Stimulated activated CD4-positive, alpha-beta T cell treated with anti-CD3 and anti-CD28 coated beads, Interleukin-2, amount 100 ng/mL, for 4 hours (primary cell): ENCODE results near the gene ITGBL1.

Experiments
- DNase-seq: peaks from one replicate; pipeline ENCODE4 v3.0.0-alpha.2; 2020; ENCODE audit warnings: low read depth

ITGBL1 gene, protein sequence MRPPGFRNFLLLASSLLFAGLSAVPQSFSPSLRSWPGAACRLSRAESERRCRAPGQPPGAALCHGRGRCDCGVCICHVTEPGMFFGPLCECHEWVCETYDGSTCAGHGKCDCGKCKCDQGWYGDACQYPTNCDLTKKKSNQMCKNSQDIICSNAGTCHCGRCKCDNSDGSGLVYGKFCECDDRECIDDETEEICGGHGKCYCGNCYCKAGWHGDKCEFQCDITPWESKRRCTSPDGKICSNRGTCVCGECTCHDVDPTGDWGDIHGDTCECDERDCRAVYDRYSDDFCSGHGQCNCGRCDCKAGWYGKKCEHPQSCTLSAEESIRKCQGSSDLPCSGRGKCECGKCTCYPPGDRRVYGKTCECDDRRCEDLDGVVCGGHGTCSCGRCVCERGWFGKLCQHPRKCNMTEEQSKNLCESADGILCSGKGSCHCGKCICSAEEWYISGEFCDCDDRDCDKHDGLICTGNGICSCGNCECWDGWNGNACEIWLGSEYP

DNA sequence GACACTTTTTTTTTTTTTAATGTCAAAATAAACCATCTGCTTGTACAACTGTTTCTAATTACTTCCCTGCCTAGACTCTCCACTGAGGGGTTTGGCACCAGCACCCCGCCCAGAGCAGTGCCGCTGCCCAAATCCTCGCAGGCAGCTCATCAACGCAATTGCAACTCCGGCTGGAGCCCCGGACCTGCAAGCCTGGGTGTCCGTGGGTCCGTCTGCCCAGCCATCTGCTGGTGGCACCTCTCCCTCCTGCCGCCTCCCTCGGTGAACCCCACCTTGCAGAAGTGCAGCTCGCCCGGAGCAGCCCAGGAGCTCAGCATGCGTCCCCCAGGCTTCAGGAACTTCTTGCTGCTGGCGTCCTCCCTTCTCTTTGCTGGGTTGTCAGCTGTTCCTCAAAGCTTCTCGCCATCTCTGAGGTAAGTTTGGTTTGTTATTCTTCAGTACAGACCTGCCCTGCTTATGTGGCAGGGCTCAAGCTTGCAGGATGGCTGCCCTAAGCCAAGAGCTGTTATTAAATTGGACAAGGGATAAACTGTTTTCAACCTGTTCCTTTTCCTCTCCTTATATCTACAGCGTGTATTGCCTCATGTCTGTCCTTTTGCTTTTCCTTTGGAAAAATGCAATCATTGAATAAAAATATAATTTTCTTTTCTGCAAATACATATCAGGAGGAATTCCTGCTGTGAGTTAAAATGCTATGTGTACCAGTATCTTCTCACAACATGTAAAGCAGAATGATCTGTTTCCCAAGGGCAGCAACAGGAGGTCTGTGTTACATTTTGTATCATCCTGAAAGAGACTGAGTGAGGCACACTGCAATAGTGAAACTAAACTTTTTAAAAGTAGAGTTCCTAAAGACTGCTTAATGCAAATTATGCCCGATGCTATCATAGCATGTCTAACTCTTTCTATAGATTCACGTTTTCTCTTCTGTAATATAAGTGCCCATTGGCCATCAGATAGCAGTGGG is at the start of gene ITGBL1:
ITGBL1 (plus strand) TSS at position 157 of the 967 bp plus-strand sequence; CDS start at position 316, 159 bp downstream.
- no peak for DNase-seq

DNA sequence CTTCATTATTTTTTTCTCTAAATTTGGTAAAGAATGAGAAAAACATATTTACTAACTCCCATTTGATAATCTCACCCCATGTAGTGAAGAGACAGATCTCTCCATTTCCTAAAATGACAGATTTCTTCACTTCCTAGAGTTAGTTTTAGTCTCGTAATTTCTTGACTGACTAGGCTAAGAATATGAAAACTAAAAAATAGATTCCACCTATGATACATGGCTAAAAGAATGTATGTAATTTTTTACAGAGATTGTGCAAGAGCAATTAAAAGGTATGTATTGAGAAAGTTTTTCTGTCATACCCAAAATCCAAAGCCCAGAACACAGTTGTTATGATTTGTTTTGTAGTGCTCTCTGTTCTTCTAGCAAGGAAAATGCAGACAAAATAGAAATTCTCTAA is 45.7 kb upstream of the ITGBL1 start:
- no peak for DNase-seq

DNA sequence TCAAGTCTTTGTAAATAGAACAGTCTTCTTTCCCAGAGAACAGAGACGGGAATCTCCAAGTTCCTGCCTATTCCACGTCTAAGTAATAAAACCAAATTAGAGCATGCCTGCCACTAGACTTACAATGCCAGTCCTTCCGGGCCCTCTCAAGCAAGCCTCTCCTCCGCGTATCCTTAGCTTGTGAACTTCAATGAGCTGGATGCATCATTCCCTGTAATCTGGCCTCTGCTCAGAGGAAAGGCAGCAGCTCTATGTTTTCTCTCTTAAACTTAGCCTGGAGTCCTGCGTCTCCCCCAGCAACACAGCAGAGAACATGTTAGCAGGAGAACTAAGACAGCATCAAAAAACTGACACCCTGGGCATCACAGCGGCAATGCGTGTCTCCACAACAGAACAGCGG is 44.3 kb upstream of the ITGBL1 start:
- no peak for DNase-seq

DNA sequence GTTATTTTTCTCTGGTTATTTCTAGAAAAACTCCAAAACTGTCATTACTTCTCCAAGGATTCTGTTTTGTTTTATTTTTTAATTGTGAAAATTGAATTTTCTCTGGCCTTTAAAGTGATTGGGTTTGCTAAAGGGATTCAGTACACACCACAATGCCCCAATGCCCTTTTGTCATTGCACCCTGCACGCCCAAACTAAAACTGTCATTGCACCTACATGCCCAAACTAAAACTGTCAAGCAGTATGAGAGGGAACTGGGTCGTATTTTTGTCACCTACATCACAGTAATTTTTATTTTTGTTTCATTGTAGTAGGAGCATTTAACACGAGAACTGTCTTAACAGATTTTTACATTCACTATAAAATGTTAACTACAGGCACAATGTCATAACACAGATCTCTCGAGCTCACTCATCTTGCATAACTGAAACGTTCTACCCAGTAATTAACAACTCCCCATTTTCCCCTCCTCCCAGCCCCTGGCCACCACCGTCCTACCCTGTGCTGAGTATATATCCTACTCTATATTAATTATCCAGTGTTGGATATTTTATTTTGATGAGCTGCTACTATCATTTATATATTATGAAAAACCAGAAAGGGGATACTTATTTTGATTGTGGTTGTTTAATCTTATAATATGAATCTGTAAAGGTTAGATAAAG is 43.4 kb upstream of the ITGBL1 start:
- DNase-seq, result no peak

DNA sequence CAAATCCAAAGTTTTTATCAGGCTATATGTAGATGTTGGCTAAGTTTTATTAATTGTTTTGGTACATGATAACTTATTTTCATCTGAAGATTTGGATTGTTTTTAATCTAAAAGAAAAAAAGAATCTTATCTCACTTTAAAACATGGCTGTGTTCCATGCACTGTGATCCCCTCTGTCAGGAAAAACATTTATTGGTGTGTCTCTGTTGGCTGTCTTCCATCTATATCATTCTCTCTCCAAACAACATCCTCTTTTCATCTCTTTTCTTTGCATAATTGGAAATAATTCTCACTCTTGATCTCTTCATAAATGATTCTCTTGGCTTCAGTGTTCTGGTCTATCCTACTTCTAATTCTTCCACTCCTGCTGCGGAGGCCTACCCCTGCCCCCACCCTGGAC is 40.4 kb upstream of the ITGBL1 start:
- DNase-seq, result no peak

DNA sequence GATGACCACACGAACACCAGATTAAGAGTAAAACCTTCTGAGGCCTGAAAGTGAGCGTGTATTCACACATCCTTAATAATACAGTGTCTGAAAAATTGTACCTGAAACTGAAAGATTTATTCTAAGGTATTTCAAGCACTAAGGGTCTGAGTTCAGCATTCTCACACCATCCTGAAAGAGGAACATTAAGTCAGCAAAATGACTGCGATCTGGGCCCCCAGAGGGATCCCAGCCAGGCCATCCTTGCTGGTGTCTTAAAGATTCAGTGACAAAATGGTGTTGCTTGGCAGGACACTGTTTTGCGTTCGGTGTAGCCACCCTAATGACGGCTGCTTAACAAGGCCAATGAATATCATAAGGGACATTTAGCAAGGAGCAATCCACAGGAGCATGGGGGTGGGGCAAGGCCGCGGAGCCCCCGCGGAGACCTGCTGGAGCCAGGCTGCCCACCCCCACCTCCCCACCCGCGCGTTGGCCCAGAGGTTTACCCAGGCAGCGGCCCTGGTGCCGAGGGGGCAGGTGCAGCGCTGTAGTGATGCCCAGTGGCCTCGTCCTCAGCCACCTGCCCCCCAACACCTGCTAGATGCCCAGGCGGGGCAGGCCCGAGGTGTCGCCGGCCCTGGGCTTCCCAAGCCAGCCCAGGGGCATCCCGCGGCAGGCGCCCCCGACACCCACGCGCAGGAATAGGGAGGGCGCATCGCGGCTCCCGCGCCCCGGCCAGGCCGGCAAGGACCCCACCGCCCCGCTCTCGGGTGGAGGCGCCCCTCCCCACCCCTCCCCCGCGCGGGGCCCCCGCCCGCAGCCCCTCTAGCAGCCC is 36.9 kb upstream of the ITGBL1 start:
- DNase-seq, result no peak

DNA sequence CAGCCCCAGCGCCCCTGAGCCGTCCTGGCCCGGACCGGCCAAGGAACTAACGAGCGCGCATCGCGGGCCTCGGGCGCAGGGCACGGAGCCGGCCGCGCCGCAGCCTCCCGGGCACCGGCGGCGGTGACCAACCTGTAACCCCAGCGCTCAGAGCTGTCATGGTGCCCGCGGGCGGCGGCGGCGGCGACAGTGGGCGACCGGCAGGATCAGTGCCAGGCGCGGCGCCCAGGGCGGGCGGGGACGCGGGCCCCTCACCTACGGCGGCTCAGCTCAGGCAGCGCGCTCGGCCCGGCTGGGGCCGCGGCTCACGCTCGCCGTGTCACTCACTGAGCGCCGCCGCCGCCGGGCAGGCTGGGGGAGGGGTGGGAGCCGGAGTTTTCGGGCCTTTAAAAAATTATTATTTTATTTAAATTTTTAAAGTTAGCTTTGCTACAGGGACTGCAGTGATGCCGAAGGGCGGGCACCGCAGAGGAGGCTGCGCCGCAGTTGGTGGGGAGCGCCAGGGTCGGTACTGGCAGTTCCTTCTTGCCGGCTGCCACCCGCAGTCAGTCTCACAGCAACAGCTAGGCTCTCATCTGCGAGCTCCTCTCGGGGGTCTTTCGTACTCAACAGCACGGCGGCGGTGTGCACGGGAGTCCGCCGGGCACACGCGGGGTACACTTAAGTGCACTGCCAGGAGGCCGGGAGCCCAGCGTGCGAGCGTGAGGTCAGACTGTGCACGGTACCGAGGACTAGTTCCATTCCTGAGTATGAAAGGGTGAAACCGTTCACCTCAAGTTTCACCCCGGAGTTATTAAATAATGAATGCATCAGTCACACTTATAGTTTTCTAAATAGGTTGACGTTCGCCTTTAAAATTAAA is 36.1 kb upstream of the ITGBL1 start, which contains the start of gene NALCN:
NALCN (minus strand) TSS at position 328 of the 862 bp plus-strand sequence. CDS start 17,382 bp downstream, outside the sequence.
- DNase-seq, result no peak

DNA sequence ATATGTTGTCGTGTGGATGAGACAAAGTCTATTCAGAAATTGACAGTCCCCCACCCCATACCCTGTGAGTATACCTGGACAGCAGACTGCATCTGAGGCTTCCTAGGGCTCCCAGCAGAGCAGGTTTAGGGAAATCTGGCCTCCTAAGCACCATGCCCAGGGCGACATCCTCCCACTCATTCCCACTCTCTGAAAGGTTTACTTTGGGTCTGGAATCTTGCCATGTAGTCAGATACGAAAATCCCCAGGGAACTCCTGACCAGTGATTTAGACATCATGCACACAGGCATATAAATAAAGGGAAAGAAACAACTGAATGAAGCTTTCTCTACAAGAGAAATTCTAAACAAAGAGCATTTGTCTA is 35.5 kb upstream of the ITGBL1 start:
- no peak for DNase-seq

DNA sequence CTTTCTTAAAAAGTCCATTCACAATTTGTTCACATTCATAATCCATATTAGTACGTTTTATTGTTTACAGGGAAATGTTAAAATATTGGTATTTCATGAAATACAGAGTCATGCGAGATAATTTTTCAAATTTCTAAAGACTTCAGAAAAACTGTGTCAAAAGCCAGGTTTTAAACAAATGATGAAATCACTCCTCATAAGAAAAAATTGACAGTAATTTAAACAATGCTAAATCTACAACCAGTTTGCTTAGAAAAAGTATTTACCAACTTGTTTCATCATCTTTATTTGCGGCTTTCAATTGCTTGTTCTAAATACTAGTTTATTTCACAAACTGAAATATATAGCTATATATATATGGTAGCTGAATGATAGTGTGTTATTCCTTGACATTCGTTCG is 35.0 kb upstream of the ITGBL1 start:
- DNase-seq, result no peak

DNA sequence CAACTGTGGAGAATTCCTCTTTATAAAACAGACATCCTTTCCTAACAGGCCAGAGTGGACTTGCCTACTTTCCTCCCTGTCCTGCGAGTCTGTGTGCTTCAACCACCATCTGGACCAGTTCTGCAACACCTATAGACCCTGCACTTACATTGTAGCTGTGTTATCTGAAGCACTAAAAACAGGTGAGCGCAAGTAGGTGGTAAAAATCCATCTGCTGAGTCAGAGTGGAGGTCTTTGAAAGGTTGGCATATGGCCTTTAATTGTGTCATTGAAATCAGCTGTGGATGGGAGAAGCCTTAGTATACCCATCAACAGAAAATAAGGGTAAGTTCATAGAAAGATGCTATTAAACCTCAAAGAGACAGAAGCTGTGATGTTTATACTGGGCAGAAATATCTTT is 28.6 kb upstream of the ITGBL1 start:
- DNase-seq, result no peak

DNA sequence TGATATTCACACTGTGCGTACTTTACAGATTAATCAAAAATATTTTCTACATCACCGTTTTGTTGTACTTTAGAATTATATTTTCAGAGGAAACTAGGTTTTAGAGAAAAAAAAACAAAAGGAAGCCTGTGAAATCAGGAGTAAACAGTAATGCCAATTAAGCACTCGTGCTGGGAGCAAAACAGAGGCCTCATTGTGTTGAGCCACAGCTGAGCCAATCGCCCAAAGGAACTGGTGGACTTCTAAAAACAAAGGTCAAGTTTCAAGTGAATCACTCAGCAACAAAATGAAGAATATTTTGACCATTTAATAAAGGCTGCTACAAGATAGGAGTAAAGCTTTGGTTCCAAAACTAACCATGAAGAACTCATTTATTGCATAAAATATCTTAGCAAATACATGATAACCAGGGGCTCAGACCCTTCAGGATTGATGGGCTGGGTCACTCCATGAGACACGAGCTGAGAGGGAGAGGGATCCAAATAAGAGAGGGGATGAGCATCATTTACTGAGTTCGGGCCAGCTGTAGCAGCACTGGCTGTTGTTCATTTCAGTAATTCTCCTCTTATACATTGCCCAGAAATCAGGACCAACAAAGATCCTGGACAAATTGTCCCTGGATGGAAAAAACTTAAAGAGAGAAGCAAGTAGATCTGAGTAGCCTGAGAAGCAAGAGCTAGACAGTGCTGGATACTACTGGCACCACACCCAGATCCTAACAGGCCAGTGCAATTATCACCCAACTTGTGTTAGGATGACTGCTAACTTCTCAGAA is 27.9 kb upstream of the ITGBL1 start:
- no peak for DNase-seq

DNA sequence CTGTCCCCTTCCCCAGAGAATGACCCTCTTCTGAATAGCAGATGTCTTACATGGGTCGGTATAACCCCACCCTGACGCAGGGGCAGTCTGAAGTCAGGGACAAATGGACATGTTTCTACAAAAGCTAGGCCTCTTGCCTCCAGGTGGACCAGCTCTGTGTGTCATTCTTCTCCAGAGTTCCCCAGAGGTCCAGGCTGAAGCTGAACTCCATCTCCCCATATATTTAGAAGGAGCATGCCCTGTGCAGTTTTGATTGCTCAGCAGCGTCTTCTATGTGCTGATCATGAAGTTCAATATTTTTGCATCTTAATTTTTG is 27.4 kb upstream of the ITGBL1 start:
- DNase-seq, result no peak

DNA sequence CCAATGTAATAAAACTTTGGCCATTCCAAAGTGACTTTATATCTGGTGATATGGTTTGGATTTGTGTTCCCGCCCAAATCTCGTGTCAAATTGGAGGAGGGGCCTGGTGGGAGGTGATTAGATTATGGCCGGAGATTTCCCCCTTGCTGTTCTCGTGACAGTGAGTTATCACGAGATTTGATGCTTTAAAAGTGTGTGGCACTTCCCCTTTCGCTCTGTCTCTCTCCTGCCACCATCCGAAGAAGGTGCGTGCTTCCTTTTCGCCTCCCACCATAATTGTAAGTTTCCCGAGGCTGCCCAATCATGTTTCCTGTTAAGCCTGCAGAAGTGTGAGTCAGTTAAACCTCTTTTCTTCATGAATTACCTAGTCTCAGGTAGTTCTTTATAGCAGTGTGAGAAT is 26.9 kb upstream of the ITGBL1 start:
- DNase-seq, result no peak

DNA sequence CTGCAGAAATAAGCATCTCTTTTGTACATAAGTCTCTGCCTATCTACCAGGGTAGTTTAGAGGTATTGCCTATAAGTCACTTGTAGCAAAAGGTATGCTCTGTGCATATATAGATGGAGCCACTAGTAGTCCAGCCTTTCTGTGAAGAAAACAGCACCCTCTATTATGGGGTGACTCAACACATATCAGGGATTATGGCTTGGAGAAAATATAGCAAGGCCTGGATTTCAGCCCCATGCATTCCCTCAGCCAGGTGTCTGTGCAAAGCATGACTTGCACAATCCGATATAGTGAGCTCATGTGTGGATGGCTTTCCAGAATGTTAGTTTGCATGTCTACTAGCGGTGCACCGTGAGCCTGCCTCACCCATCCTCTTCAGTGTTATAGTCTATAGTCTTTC is 22.7 kb upstream of the ITGBL1 start:
- DNase-seq, result no peak

DNA sequence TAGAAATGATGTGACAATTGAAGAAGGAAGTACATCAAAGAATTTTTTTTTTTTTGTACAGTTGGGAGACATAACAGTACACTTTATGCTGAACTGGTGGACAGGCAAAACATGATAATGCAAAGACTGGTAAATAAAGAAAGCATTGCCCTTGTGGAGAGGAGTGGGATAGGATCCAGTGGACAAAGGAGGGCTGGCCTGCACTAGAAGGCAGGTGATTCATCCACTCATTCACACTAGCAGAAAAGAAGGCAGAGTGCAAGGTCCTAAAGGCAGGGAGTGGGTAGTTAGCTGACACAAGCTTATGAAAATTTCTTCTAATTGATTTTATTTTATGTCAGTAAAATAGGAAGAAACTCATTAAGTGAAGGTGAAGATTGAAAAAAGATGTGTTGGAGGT is 18.6 kb upstream of the ITGBL1 start:
- DNase-seq, result no peak

DNA sequence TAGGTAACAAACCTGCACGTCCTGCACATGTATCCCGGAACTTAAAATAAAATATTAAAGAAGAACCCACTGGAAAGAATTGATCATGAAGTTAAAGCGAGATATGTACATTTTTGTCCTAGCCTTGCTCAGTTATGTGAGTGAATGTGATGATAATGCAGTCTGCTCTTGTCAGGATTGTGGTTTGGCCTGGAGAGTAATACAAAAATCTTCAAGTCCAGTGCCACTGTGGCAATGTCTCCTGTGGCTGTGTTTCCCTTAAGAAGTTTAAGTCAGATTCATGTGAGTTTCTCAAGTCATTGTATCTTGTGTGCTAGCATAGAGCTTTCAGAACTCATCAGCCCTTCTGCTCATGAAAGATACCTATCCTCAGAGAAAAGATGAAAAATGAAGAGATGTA is 18.0 kb upstream of the ITGBL1 start:
- no peak for DNase-seq

DNA sequence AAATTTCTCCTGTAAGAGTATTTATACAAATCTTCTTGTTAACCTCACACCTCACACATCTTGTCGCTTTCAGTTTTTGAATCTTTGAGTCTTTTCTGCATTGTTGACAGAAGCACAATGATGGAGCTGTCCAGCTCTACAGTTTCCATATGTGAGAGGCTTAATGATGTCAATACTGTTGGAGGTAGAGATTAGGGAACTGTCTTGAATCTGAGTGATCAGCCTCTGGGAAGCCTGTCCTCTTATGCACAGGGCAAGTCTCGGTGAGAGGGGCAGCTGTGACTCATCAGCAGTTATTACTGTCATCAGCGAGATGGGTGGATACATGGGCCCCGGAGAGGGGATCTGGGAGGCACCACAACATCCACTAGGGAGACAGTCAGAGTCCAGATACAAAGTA is 4.6 kb upstream of the ITGBL1 start:
- DNase-seq, result no peak

DNA sequence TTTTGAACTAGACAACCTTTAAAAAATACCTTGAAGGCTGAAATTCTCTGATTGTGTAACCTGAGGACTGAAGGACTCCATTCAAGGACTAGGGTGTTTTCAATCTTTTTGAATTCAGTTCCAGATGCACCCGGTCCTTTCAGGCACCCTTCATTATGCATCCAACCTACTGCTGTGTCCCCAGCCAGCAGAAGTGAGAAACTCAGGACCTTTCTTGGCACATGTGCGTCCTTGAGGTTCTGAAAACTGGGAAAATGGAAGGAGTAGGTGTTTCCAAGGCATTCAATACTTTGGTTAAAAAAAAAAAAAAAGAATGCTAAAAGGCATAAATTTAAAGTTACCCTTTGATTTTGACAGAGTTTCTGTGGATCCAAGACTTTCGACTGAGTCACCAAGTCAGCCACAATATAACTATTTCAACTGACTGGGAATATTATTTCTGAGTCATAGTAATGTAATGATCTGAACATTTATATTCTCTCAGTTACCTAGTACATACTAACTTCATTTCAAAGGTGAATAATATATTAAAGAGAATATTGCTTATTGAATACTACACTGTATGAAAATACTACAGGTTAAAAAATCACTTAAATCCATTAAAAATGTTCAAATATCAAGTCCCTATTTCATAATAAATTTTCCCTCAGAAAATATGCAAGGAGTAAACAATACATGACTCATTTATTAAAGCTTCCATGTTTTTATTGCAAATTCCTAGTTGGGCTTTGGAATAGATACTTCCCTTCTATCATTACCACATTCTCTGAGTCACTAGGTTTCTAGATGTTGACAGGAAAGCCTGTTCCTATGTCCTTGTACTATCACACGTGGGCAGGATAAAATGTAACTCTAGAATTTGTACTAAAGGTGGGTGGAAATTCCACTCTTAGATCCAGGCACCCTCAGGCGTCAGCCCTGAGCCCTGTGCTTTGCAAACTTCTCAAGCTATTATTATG is 2.4 kb upstream of the ITGBL1 start:
- no peak for DNase-seq

DNA sequence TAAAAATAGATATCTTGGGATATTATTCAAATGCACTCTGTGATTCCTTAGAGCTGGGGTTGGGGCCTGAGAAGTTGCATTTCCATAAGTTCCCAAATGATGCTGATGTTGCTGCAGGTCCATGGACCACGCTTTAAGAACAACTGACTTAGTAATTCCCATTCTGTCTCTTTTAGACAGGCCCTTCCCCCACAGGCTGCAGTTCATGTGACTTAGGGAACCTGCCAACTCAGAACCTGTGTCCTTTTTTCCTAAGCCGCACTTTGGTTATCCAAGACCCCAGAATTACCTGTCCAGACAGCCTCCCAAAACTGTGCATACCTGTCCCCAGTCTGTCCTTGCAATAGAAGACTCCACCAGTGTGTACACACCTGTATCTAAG is 1.7 kb upstream of the ITGBL1 start:
- DNase-seq, result no peak
